Endothelial cell of umbilical vein (primary cell): ENCODE data around the gene EDRF1. TPM values are rescaled to one million over a fixed set of nuclear protein-coding genes. Genes with fewer than 3 reads are reported as not detected.

ENCODE experiments used
- BruUV-seq: library from RNA; stranded (reverse); fragments of 400-500 nt; replicated peaks from 2 replicates; lab custom pipeline; 2021; lab: Mats Ljungman, UMichigan
- CTCF ChIA-PET: fragments of 300-600, 350-600 bp; sonication (Branson Sonifier 250); formaldehyde crosslinking; loops from one replicate; lab custom pipeline; 2021; ENCODE audit warnings: antibody characterized with exemption, inconsistent platforms; lab: Charles Lee
- POLR2A ChIA-PET: fragments of 300-600, 350-600 bp; sonication (Branson Sonifier 250); formaldehyde crosslinking; loops from one replicate; lab custom pipeline; 2021; ENCODE audit warnings: antibody characterized with exemption, inconsistent platforms; lab: Charles Lee
- DNase-seq: peaks from one replicate; pipeline ENCODE4 v3.0.0-alpha.2; 2011; ENCODE audit warnings: low read depth, low spot score
- FAIRE-seq: peaks from 2 replicates; lab custom pipeline; 2011; peaks lifted over from hg19 to GRCh38; lab: Jason Lieb, UNC
- H2AFZ ChIP-seq: 2 replicates; pipeline ENCODE4 v1.6.0; 2012; ENCODE audit warnings: low read depth, low read length, control low read depth, inconsistent platforms
- H3K27ac ChIP-seq: 2 replicates; pipeline ENCODE4 v1.5.1; 2011; ENCODE audit warnings: low read depth, mild to moderate bottlenecking, control low read depth, low read length, moderate library complexity; ENCODE audit not compliant: insufficient read depth
- H3K27me3 ChIP-seq, 2 experiments: 2 replicates each; pipeline versions ENCODE4 v1.6.0 to v1.6.1; 2011; ENCODE audit warnings: low read length in 2 of 2, mixed read lengths in 1 of 2; ENCODE audit not compliant: control insufficient read depth in 2 of 2, insufficient read depth in 2 of 2
- H3K36me3 ChIP-seq, 2 experiments: 2 replicates in 1 of 2; 3 replicates in 1 of 2; pipeline ENCODE4 v1.5.1; 2011; ENCODE audit warnings: low read length in 2 of 2, mild to moderate bottlenecking in 1 of 2, moderate library complexity in 1 of 2; ENCODE audit not compliant: control insufficient read depth in 2 of 2, insufficient read depth in 2 of 2; ENCODE audit errors: extremely low read depth in 1 of 2
- H3K4me1 ChIP-seq: 3 replicates; pipeline ENCODE4 v1.5.1; 2011; ENCODE audit warnings: mild to moderate bottlenecking, low read length; ENCODE audit not compliant: control insufficient read depth, insufficient read depth; ENCODE audit errors: extremely low read depth
- H3K4me2 ChIP-seq: 2 replicates; pipeline ENCODE4 v1.6.1; 2011; ENCODE audit warnings: low read length, control low read depth, mixed read lengths; ENCODE audit not compliant: insufficient read depth
- H3K4me3 ChIP-seq, 3 experiments: fragments of 200-600 bp in 1 of 3; sonication (generic), shearing (Covaris generic) in 1 of 3; replicated peaks in 1 of 3; 2 replicates each; pipeline ENCODE4 v1.5.1; 2011 to 2016; ENCODE audit warnings: control low read depth in 3 of 3, low read length in 3 of 3, mild to moderate bottlenecking in 2 of 3, inconsistent platforms in 1 of 3, low read depth in 1 of 3, moderate library complexity in 1 of 3; ENCODE audit not compliant: insufficient read depth in 1 of 3
- H3K79me2 ChIP-seq: 2 replicates; pipeline ENCODE4 v1.6.0; 2012; ENCODE audit warnings: low read length, inconsistent platforms; ENCODE audit not compliant: control insufficient read depth, insufficient read depth
- H3K9ac ChIP-seq: replicated peaks from 2 replicates; pipeline ENCODE3; 2011; ENCODE audit warnings: low read length, control low read depth; ENCODE audit not compliant: insufficient read depth; ENCODE audit errors: extremely low read depth
- H3K9me1 ChIP-seq: replicated peaks from 3 replicates; pipeline ENCODE4 v1.6.0; 2011; ENCODE audit warnings: mild to moderate bottlenecking, low read length; ENCODE audit not compliant: control insufficient read depth, insufficient read depth; ENCODE audit errors: extremely low read depth
- H3K9me3 ChIP-seq: replicated peaks from 2 replicates; pipeline ENCODE4 v1.5.1; 2012; ENCODE audit warnings: low read length, inconsistent platforms; ENCODE audit not compliant: control insufficient read depth, insufficient read depth
- H4K20me1 ChIP-seq: replicated peaks from 2 replicates; pipeline ENCODE3; 2011; ENCODE audit warnings: mild to moderate bottlenecking, low read length; ENCODE audit not compliant: control insufficient read depth, insufficient read depth; ENCODE audit errors: extremely low read depth
- CTCF ChIP-seq, 2 donors: IDR thresholded peaks; 1 replicate in 1 of 2; 2 replicates in 1 of 2; pipeline ENCODE4 v1.5.1; 2011; ENCODE audit warnings: low read length in 2 of 2, mild to moderate bottlenecking in 2 of 2, moderate library complexity in 2 of 2, control low read depth in 1 of 2, inconsistent platforms in 1 of 2, low read depth in 1 of 2; ENCODE audit not compliant: insufficient read depth in 1 of 2; ENCODE audit errors: extremely low read depth in 1 of 2
- EZH2 ChIP-seq: IDR thresholded peaks from 2 replicates; pipeline ENCODE4 v1.6.1; 2012; ENCODE audit warnings: borderline replicate concordance, low read depth, mild to moderate bottlenecking, moderate library complexity, low read length, inconsistent platforms; ENCODE audit not compliant: severe bottlenecking
- FOS ChIP-seq: IDR thresholded peaks from 2 replicates; pipeline ENCODE4 v1.6.1; 2011; ENCODE audit warnings: mild to moderate bottlenecking, low read length, moderate library complexity, borderline replicate concordance; ENCODE audit not compliant: insufficient read depth
- GATA2 ChIP-seq: IDR thresholded peaks from 2 replicates; pipeline ENCODE4 v1.7.0; 2011; ENCODE audit warnings: low read depth, mild to moderate bottlenecking, moderate library complexity, mixed read lengths, low read length; ENCODE audit not compliant: insufficient read length, insufficient read depth
- JUN ChIP-seq: IDR thresholded peaks from 2 replicates; pipeline ENCODE4 v1.6.1; 2011; ENCODE audit warnings: borderline replicate concordance, low read depth; ENCODE audit not compliant: insufficient read length, insufficient read depth
- MAX ChIP-seq: IDR thresholded peaks from 2 replicates; pipeline ENCODE4 v1.6.1; 2011; ENCODE audit not compliant: insufficient read depth, insufficient read length
- MYC ChIP-seq: IDR thresholded peaks from one replicate; pipeline ENCODE4 v1.6.1; 2011; ENCODE audit warnings: mild to moderate bottlenecking, low read depth, low read length
- POLR2A ChIP-seq: IDR thresholded peaks from 2 replicates; pipeline ENCODE4 v1.6.1; 2012; ENCODE audit warnings: low read depth, mild to moderate bottlenecking, control low read depth, low read length
- POLR2AphosphoS5 ChIP-seq: IDR thresholded peaks from 2 replicates; pipeline ENCODE4 v1.6.1; 2012; ENCODE audit warnings: low read depth, mild to moderate bottlenecking, control low read depth, low read length, moderate library complexity; ENCODE audit not compliant: insufficient read depth
- dilution Hi-C: fragments of 300-500 bp; cut with MboI; formaldehyde crosslinking; loops from one replicate; pipeline ENCODE4 v1.15.0; 2019; ENCODE audit warnings: low sequenced_read_pairs; ENCODE audit not compliant: extremely low pct_ligation_motif_present
- intact Hi-C: fragments of 100-400 bp; cut with micrococcal nuclease; formaldehyde crosslinking; loops from one replicate; pipeline ENCODE4 v1.10.0; 2022
- polyA plus RNA-seq, 4 experiments: library from polyadenylated mRNA; depleted of rRNA in 3 of 4; stranded (reverse) in 3 of 4; unstranded in 1 of 4; fragments of >200 nt; gene quantifications; 2 replicates each; pipeline versions ENCODE4 v1.2.1 to v1.2.3, GENCODE V29; 2011 to 2012; ENCODE audit warnings: missing spikeins in 1 of 4
- total RNA-seq: library from RNA; stranded (reverse); gene quantifications from 2 replicates; pipeline ENCODE4 v1.2.3, GENCODE V29; 2021

EDRF1 gene
- total and polyA plus RNA-seq, 2 donors (not counting 3 experiments of a cell fraction or from before 2014, with no cell fraction given) = 11.6 to 27.8 TPM

GRCh38 chr10:125734823-125735222, 15.3 kb downstream of the EDRF1 start:
- POLR2A ChIA-PET = no interaction called here
- dilution Hi-C loops = no loop called here

GRCh38 chr10:125738206-125738605, 18.7 kb downstream of the EDRF1 start:
- no peaks in the 10 kb centered on the region for H3K27me3 ChIP-seq
- H3K4me1 ChIP-seq = no peaks in the 10 kb centered on the region
- H3K79me2 ChIP-seq = no peaks in the 10 kb centered on the region
- FAIRE-seq (no peak), DNase-seq (no peak)
- no peaks in the 10 kb centered on the region for H4K20me1 ChIP-seq
- no TSS peak for BruUV-seq
- intact Hi-C loops (no loop called here), dilution Hi-C loops (no loop called here)
- H3K36me3 ChIP-seq = peaks cover 22 to 42% of the 10 kb centered on the region in 2 experiments
- TF ChIP-seq JUN (no peak), FOS (no peak), EZH2 (no peak), CTCF (IDR thresholded peaks at IDR 0.05; ENCODE audit: extremely low read depth in 1 of 2, insufficient read depth in 1 of 2, low read depth in 1 of 2, low read length in 2 of 2) (no peak), GATA2 (no peak), MYC (no peak), MAX (no peak), POLR2AphosphoS5 (no peak), POLR2A (no peak)
- H3K27ac ChIP-seq = no peak overlapping the region
- ChIA-PET CTCF (no interaction called here), POLR2A (no interaction called here)
- no peak overlapping the region for H3K4me2 ChIP-seq
- H3K9me1 ChIP-seq = no peaks in the 10 kb centered on the region
- H2AFZ ChIP-seq = no peak overlapping the region
- no peak overlapping the region for H3K9ac ChIP-seq
- no peaks in the 10 kb centered on the region for H3K9me3 ChIP-seq
- H3K4me3 ChIP-seq = no peak overlapping the region

More at GRCh38 chr10:125734823-125735222, 15.3 kb downstream of the EDRF1 start:
- no peak for TF ChIP-seq MAX
- peaks cover 21 to 37% of the 10 kb centered on the region in 2 experiments for H3K36me3 ChIP-seq
- no peaks in the 10 kb centered on the region for H4K20me1 ChIP-seq
- no TSS peak for BruUV-seq
- H3K9me3 ChIP-seq = no peaks in the 10 kb centered on the region
- no peaks in the 10 kb centered on the region for H3K27me3 ChIP-seq
- no peak for FAIRE-seq
- DNase-seq = no peak
- H3K4me2 ChIP-seq = no peak overlapping the region
- H3K27ac ChIP-seq = no peak overlapping the region
- H3K79me2 ChIP-seq = no peaks in the 10 kb centered on the region
- intact Hi-C loops = no loop called here
- H3K9me1 ChIP-seq = no peaks in the 10 kb centered on the region
- no peak overlapping the region for H2AFZ ChIP-seq
- no peaks in the 10 kb centered on the region for H3K4me1 ChIP-seq
- H3K4me3 ChIP-seq = no peak overlapping the region
- CTCF ChIA-PET = interaction anchor here (1.8 kb wide), 1 partner anchor 11 kb away, joined by 6 read pairs; no protein-coding TSS in a partner anchor
- H3K9ac ChIP-seq = no peak overlapping the region
